CD4-positive, alpha-beta T cell treated with Interleukin-17A for 1 hour (primary cell): Measurements from ENCODE around the gene ENAM.
"Not testable (repeated sequence)": the region's sequence is repeated elsewhere in the genome, so short reads cannot be mapped to it uniquely, and the experiment has no call there.

ENCODE experiments used
- DNase-seq: peaks from one replicate; pipeline ENCODE4 v3.0.0-alpha.2; 2020

ENAM gene

GRCh38 chr4:70630162-70630561 is 1.6 kb downstream of the ENAM start:
- DNase-seq, result no peak

GRCh38 chr4:70632028-70632427 is 3.5 kb downstream of the ENAM start:
- DNase-seq, result no peak

DNA sequence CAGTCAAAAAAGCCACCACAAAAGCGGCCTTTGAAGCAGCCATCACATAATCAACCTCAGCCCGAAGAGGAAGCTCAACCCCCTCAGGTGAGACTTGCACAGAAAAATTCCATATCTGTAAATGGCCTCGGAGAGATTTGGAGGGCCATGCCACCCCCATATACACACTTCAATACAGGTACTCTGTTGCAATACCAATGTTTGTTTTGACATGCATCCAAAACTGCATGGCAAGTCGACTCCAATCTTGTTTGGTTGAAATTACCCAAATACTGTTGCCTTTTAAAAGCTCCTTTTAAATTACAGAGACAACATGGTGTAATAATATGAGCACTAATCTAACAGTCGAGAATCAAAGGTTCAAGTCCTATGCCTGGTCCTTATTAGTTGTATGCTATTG is 5.9 kb downstream of the ENAM start:
- no peak for DNase-seq

GRCh38 chr4:70637239-70637913 is 8.8 kb downstream of the ENAM start:
- no peak for DNase-seq

- no peak for DNase-seq
Measured at GRCh38 chr4:70640192-70640591, 11.6 kb downstream of the ENAM start.

- not testable (repeated sequence) for DNase-seq
Measured at GRCh38 chr4:70650741-70651140, 22.2 kb downstream of the ENAM start.

GRCh38 chr4:70651864-70652506 is 23.4 kb downstream of the ENAM start:
- DNase-seq, result peak; percentile 49

- no peak for DNase-seq
Measured at GRCh38 chr4:70654605-70655011, 26.1 kb downstream of the ENAM start.

- no peak for DNase-seq
Measured at GRCh38 chr4:70657326-70657725, 28.8 kb downstream of the ENAM start.

DNA sequence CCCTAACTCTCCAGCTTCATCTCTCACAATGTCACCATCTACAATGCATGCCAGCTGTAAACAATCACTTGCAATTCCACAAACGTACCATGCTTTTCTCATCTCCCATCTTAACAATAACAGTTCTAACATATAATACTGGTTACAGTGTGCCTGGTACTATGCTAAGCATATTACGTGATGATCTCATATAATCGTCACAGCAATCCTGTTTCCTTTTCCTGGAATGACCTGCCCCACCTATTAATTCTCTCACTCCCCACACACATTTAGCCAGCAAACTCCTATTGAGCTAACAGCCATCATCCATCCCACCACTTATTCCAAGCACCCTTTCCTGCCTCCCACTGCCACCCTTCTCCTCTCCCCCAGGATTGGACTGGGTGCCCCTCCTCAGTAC is 29.9 kb downstream of the ENAM start:
- no peak for DNase-seq

DNA sequence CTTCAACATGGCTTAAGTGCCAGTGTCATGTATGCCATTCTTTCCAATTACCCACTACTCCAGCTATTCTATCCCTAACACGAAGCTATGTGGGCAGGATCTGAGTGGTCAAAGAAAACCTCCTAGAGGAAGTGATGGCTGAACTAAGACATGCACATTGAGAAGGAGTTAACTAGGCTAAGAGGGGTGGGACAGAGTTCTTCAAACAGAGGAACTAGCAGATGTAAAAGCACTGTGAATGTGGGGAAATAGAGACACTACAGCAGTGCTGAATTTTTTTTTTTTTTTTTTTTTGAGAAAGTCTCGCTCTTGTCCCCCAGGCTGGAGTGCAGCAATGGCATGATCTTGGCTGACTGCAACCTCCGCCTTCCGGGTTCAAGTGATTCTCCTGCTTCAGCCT is 31.6 kb downstream of the ENAM start:
- DNase-seq, result no peak

DNA sequence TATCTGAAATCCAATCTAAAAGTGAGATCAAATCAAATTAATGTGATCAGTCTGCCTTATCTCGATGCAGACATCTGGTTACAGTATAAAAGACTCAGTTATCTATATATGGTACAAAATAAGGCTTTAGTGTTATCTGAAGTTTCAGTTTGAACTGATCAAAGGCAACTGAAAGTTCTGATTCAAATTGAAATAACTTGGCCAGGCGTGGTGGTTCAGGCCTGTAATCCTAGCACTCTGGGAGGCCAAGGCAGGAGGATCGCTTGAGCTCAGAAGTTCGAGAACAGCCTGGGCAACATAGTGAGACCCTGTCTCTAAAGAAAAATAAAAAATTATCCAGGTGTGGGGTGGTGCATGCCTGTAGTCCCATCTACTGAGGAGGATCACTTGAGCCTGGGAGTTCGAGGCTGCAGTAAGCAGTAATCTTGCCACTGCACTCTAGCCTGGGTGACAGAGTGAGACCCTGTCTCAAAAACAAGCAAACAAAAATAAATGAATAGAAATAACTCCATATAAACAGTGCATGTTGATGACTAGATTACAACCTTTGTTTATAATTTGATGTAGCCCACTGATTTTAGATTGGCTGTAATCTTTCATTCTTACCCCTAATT is 32.9 kb downstream of the ENAM start:
- not testable (repeated sequence) for DNase-seq

DNA sequence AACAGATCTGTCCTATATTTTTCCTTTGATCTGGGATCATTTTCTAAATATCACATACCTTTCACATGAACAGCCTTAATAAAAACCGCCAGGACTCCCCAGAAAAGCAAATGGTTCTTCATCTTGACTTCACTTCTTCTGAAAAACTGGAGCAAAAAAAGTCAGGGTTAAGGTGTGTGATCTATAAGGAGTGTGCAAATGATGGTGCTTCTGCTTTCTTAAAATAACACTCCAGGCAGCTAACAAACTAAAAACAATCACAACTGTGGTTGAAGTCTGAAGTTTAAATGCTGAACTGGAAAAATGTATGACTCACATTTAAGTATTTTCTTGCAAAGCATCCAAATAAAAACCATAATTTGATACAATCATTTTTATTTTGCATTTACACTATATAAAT is 37.8 kb downstream of the ENAM start, which contains the start of gene JCHAIN:
Gene JCHAIN (minus strand): TSS at position 140 of the 400 bp plus-strand sequence. CDS start 18 bp downstream, at position 122.
- no peak for DNase-seq

DNA sequence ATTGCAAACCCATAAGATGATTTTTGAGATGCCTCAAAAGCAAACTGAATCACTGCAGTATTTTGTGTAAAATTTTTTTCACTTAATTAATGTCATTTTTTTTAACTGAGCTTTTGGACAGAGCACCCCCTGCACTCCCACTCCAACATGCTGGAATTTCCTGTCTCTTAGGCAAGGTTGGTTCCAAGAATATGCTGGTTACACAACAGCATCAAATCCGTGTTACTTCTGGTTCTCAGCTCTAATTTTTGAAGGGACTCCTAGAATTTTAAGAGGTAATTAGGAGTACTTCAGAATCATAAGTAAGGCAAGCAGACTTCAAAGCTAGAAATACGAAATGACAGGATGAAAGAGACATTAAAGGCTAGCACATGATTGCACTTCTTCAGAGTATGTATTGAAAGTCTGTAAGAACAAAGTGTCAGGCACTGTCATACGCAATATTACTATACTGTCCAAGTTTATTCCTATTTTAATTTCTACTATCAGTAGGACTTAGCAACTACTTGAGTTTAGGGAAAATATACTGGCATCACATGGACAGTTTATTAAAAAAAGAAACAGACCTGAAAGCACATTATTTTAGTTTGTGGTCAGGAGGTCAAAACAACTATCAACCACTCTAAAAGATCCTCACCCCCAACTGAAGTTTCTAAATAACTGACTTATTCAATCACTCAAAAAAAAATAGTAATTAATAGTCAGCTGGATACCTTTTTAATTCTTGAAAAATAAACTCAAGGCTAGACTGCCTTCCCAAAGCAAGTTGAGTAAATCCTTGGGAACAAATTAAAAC is 39.4 kb downstream of the ENAM start:
- no peak for DNase-seq

DNA sequence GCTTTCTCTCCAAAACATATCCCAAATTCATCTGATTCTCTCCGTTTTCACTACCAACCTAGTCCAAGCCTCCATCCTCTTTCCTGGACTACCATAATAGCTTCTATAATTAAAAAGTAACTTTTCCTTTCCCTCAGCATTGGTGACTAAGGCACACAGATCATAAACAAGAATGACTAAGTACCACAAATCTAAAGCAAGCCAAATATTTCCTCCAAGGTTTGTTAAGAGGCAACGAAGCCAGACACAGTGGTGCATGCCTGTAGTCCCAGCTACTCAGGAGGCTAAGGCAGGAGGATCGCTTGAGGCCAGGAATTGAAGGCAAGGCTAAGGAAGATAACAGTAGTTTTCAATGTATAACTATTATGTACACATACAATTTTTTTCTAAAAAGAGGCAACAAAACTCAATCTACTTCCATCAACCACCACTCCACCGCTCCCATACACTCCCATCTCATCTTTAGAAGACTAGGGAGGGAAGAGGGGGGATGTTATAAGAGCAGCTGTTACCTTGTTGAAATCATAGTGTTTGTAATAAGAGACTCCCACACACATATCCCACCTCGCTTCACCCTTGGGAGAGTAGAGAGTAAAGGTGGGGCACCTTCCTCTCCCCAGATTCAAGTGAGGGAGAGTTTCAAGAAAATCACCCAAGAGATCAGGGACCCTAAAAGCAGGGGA is 41.9 kb downstream of the ENAM start:
- DNase-seq, result no peak

GRCh38 chr4:70671091-70671490 is 42.5 kb downstream of the ENAM start:
- DNase-seq, result no peak

- DNase-seq, result no peak
Measured at GRCh38 chr4:70674191-70674590, 45.6 kb downstream of the ENAM start.

DNA sequence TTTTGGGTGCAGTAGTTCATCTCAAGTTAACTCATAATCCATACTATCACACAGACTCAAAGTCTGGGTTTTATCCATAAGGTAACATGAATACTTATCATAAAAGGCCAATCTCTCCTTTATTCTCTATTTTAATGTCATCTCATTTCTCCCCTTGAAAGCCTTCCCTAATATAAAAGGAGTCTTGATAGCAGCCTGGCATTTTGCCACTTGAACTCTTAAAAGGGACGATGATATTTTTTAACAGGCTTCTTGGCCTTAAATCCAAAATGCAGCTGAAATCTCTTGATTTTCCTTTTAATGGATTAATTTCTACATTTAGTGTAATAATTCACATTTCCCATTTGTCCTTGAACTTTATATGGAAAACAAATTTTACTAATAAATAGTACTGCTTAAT is 46.2 kb downstream of the ENAM start:
- DNase-seq, result no peak

- DNase-seq, result no peak
Measured at GRCh38 chr4:70676554-70677090, 48.1 kb downstream of the ENAM start.

- no peak for DNase-seq
Measured at GRCh38 chr4:70678383-70678999, 49.9 kb downstream of the ENAM start.

DNA sequence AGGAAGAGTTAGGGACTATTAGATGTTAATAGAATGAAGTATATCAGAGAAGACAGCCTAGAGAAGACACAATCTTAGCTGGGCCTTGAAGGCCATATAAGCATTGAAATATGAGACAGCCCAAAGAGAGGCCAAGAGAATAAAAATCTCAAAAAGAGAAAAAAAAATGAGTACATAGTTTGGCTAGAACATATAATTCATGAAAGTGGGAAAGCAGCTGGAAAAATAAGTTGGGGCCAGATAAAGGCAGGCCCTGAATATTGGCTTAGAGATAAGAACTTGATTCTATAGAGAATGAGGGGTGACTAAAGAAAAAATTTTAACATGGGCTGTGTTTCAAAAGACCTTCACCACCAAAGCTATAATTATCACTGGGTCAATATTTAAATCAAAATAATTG is 52.4 kb downstream of the ENAM start:
- DNase-seq, result no peak

DNA sequence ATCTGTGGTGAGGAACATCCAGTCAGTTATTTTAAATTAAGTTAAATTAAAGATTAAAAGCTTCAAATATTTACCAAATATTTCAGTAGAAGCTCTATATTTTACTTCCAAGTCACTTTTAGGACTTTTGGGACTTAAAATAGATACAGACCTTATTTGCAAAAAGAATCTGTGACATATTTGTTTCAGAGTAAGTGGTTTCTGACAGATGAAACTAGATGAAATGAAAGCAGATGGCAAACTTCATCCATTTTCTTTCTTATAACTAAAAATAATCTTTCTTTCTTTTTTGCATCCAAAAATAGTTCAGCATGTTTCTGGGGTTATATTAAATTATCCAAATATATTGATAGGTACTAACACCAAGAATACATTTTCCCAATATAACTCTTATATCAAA is 53.2 kb downstream of the ENAM start:
- no peak for DNase-seq
